HepG2 (cell line): Measurements from ENCODE around the gene MT1A. TPM values are rescaled to one million over a fixed set of nuclear protein-coding genes. Genes with fewer than 3 reads are reported as not detected.
A peak's percentile ranks its signal among the peaks of the same experiment; 100 is the strongest.

Source experiments
- BCL6 ChIP-seq: IDR thresholded peaks from 2 replicates; pipeline ENCODE4 v1.6.1; 2016; ENCODE audit warnings: missing genetic modification reagents, missing compliant biosample characterization
- BORCS8-MEF2B ChIP-seq: sonication (generic); formaldehyde crosslinking; IDR thresholded peaks from 2 replicates; pipeline ENCODE4 v1.8.0; 2022; ENCODE audit warnings: mild to moderate bottlenecking, missing genetic modification reagents
- HMGA1 ChIP-seq: sonication (generic); formaldehyde crosslinking; conservative IDR thresholded peaks from 2 replicates; pipeline ENCODE4 v1.4.0; 2020; ENCODE audit warnings: missing genetic modification reagents
- KDM3A ChIP-seq: IDR thresholded peaks from 2 replicates; pipeline ENCODE4 v1.6.1; 2018; ENCODE audit warnings: low read depth, missing compliant biosample characterization
- MED8 ChIP-seq: sonication (generic); formaldehyde crosslinking; IDR thresholded peaks from 2 replicates; pipeline ENCODE4 v1.8.1; 2023; ENCODE audit warnings: mild to moderate bottlenecking, missing genetic modification reagents; ENCODE audit not compliant: insufficient replicate concordance
- RELA ChIP-seq: sonication (generic); formaldehyde crosslinking; IDR thresholded peaks from 2 replicates; pipeline ENCODE4 v1.4.0; 2020; ENCODE audit warnings: missing genetic modification reagents
- REPIN1 ChIP-seq: sonication (generic); formaldehyde crosslinking; IDR thresholded peaks from 2 replicates; pipeline ENCODE4 v1.8.0; 2022; ENCODE audit warnings: missing genetic modification reagents, low read depth, mild to moderate bottlenecking, borderline replicate concordance
- TBP ChIP-seq: sonication (generic); formaldehyde crosslinking; IDR thresholded peaks from 2 replicates; pipeline ENCODE4 v1.5.0; 2020; ENCODE audit warnings: missing genetic modification reagents
- ZFX ChIP-seq: sonication (generic); formaldehyde crosslinking; IDR thresholded peaks from 2 replicates; pipeline ENCODE4 v1.4.0; 2020; ENCODE audit warnings: mild to moderate bottlenecking, low read depth, missing genetic modification reagents, moderate library complexity
- ZNF589 ChIP-seq: sonication (generic); formaldehyde crosslinking; conservative IDR thresholded peaks from 2 replicates; pipeline ENCODE4 v1.8.0; 2022; ENCODE audit warnings: mild to moderate bottlenecking, moderate library complexity, missing genetic modification reagents
- ZNF605 ChIP-seq: sonication (generic); formaldehyde crosslinking; IDR thresholded peaks from 2 replicates; pipeline ENCODE4 v1.8.0; 2022; ENCODE audit warnings: mild to moderate bottlenecking, missing genetic modification reagents
- ZNF737 ChIP-seq: sonication (generic); formaldehyde crosslinking; IDR thresholded peaks from 2 replicates; pipeline ENCODE4 v1.5.0; 2020; ENCODE audit warnings: missing genetic modification reagents, mild to moderate bottlenecking, borderline replicate concordance
- ZNF773 ChIP-seq: sonication (generic); formaldehyde crosslinking; IDR thresholded peaks from 2 replicates; pipeline ENCODE4 v1.4.0; 2020; ENCODE audit warnings: missing genetic modification reagents, borderline replicate concordance
- polyA plus RNA-seq, 8 experiments: library from polyadenylated mRNA; depleted of rRNA in 3 of 8; stranded (reverse) in 7 of 8; unstranded in 1 of 8; fragments of >200 nt; fragmentation: Illumina TruSeq in 4 of 8; extraction: Trizol in 4 of 8; gene quantifications; 2 replicates each; pipeline versions ENCODE4 v1.2.1 to v1.2.3, GENCODE V29; 2011 to 2016; ENCODE audit warnings: low read depth in 4 of 8, missing spikeins in 1 of 8, mixed read lengths in 1 of 8; ENCODE audit not compliant: insufficient read depth in 1 of 8
- total RNA-seq, 5 experiments: library from RNA; depleted of rRNA; stranded (reverse); fragments of >200 nt; fragmentation: Illumina TruSeq; extraction: Trizol; gene quantifications; 2 replicates each; pipeline ENCODE4 v1.2.3, GENCODE V29; 2016; ENCODE audit warnings: low read depth in 1 of 5
- TF ChIP-seq, protein P1 (sequence below): sonication (generic); formaldehyde crosslinking; IDR thresholded peaks from 2 replicates; pipeline ENCODE4 v1.9.0; 2021; ENCODE audit warnings: missing genetic modification reagents, mild to moderate bottlenecking, borderline replicate concordance
- TF ChIP-seq, protein P2 (sequence below): IDR thresholded peaks from 2 replicates; pipeline ENCODE4 v1.6.1; 2016; ENCODE audit warnings: missing genetic modification reagents, missing compliant biosample characterization
- TF ChIP-seq, protein P3 (sequence below): sonication (generic); formaldehyde crosslinking; IDR thresholded peaks from 2 replicates; pipeline ENCODE4 v1.5.0; 2020; ENCODE audit warnings: missing genetic modification reagents, mild to moderate bottlenecking, borderline replicate concordance
- TF ChIP-seq, protein P4 (sequence below): sonication (generic); formaldehyde crosslinking; conservative IDR thresholded peaks from 2 replicates; pipeline ENCODE4 v1.8.0; 2022; ENCODE audit warnings: mild to moderate bottlenecking, moderate library complexity, missing genetic modification reagents
- TF ChIP-seq, protein P5 (sequence below): sonication (generic); formaldehyde crosslinking; IDR thresholded peaks from 2 replicates; pipeline ENCODE4 v1.4.0; 2020; ENCODE audit warnings: missing genetic modification reagents; ENCODE audit errors: not compliant biosample characterization
- TF ChIP-seq, protein P6 (sequence below): sonication (generic); formaldehyde crosslinking; IDR thresholded peaks from 2 replicates; pipeline ENCODE4 v1.5.1; 2020; ENCODE audit warnings: mild to moderate bottlenecking, missing genetic modification reagents, borderline replicate concordance

Gene MT1A
- total and polyA plus RNA-seq, 2 of the 13 experiments (the other 11 are each of a cell fraction or from before 2014, with no cell fraction given) = 8.3 to 10.4 TPM

DNA sequence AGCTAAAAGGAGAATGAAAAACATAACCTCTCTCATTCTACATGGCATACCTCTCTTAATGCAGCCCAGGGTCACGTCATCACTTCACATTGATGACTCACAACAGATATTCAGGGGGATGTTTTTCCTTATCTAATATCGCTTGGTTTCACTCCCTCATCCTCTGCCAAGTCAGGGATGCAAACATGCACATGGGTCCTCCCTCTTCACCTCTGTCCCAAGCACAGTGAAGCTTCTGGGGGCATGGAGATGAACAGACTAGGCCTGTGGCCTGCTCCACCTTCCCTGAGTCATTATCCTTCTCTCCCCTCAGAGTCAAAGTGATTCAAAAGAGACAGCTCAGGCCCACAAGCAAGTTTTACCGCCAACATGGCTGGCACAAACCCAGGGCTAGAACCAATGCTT, 32.4 kb upstream of the MT1A start (continued):
- TF ChIP-seq, protein P1, sequence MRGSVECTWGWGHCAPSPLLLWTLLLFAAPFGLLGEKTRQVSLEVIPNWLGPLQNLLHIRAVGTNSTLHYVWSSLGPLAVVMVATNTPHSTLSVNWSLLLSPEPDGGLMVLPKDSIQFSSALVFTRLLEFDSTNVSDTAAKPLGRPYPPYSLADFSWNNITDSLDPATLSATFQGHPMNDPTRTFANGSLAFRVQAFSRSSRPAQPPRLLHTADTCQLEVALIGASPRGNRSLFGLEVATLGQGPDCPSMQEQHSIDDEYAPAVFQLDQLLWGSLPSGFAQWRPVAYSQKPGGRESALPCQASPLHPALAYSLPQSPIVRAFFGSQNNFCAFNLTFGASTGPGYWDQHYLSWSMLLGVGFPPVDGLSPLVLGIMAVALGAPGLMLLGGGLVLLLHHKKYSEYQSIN (CRISPR knock-in tag) = peak; percentile 83; the same call in 1 of the 2 replicates
- TF ChIP-seq ZNF737 (CRISPR knock-in tag) (peak; percentile 57; the same call in 1 of the 2 replicates), HMGA1 (CRISPR knock-in tag) (no peak), ZNF589 (CRISPR knock-in tag) (no peak), ZFX (CRISPR knock-in tag) (peak; percentile 59; the same call in 1 of the 2 replicates), REPIN1 (CRISPR knock-in tag) (0 out of 2 replicates have a peak, but pooled peaks have one; percentile 15), BORCS8-MEF2B (CRISPR knock-in tag) (0 out of 2 replicates have a peak, but pooled peaks have one; percentile 31), MED8 (CRISPR knock-in tag) (no peak), RELA (no peak), ZNF773 (no peak), TBP (CRISPR knock-in tag) (0 out of 2 replicates have a peak, but pooled peaks have one; percentile 28), ZNF605 (0 out of 2 replicates have a peak, but pooled peaks have one; percentile 4), BCL6 (CRISPR knock-in tag) (no peak), KDM3A (CRISPR knock-in tag) (no peak)
- TF ChIP-seq, protein P2, sequence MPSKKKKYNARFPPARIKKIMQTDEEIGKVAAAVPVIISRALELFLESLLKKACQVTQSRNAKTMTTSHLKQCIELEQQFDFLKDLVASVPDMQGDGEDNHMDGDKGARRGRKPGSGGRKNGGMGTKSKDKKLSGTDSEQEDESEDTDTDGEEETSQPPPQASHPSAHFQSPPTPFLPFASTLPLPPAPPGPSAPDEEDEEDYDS (CRISPR knock-in tag) = 0 out of 2 replicates have a peak, but pooled peaks have one; percentile 7
- TF ChIP-seq, protein P3, sequence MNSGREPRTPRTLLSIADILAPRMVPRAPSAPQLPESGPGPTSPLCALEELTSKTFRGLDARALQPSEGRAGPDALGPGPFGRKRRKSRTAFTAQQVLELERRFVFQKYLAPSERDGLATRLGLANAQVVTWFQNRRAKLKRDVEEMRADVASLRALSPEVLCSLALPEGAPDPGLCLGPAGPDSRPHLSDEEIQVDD (CRISPR knock-in tag) = 0 out of 2 replicates have a peak, but pooled peaks have one; percentile 56
- TF ChIP-seq, protein P4, sequence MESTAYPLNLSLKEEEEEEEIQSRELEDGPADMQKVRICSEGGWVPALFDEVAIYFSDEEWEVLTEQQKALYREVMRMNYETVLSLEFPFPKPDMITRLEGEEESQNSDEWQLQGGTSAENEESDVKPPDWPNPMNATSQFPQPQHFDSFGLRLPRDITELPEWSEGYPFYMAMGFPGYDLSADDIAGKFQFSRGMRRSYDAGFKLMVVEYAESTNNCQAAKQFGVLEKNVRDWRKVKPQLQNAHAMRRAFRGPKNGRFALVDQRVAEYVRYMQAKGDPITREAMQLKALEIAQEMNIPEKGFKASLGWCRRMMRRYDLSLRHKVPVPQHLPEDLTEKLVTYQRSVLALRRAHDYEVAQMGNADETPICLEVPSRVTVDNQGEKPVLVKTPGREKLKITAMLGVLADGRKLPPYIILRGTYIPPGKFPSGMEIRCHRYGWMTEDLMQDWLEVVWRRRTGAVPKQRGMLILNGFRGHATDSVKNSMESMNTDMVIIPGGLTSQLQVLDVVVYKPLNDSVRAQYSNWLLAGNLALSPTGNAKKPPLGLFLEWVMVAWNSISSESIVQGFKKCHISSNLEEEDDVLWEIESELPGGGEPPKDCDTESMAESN (CRISPR knock-in tag) = no peak
- TF ChIP-seq, protein P5, sequence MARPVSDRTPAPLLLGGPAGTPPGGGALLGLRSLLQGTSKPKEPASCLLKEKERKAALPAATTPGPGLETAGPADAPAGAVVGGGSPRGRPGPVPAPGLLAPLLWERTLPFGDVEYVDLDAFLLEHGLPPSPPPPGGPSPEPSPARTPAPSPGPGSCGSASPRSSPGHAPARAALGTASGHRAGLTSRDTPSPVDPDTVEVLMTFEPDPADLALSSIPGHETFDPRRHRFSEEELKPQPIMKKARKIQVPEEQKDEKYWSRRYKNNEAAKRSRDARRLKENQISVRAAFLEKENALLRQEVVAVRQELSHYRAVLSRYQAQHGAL (CRISPR knock-in tag) = no peak
- TF ChIP-seq, protein P6, sequence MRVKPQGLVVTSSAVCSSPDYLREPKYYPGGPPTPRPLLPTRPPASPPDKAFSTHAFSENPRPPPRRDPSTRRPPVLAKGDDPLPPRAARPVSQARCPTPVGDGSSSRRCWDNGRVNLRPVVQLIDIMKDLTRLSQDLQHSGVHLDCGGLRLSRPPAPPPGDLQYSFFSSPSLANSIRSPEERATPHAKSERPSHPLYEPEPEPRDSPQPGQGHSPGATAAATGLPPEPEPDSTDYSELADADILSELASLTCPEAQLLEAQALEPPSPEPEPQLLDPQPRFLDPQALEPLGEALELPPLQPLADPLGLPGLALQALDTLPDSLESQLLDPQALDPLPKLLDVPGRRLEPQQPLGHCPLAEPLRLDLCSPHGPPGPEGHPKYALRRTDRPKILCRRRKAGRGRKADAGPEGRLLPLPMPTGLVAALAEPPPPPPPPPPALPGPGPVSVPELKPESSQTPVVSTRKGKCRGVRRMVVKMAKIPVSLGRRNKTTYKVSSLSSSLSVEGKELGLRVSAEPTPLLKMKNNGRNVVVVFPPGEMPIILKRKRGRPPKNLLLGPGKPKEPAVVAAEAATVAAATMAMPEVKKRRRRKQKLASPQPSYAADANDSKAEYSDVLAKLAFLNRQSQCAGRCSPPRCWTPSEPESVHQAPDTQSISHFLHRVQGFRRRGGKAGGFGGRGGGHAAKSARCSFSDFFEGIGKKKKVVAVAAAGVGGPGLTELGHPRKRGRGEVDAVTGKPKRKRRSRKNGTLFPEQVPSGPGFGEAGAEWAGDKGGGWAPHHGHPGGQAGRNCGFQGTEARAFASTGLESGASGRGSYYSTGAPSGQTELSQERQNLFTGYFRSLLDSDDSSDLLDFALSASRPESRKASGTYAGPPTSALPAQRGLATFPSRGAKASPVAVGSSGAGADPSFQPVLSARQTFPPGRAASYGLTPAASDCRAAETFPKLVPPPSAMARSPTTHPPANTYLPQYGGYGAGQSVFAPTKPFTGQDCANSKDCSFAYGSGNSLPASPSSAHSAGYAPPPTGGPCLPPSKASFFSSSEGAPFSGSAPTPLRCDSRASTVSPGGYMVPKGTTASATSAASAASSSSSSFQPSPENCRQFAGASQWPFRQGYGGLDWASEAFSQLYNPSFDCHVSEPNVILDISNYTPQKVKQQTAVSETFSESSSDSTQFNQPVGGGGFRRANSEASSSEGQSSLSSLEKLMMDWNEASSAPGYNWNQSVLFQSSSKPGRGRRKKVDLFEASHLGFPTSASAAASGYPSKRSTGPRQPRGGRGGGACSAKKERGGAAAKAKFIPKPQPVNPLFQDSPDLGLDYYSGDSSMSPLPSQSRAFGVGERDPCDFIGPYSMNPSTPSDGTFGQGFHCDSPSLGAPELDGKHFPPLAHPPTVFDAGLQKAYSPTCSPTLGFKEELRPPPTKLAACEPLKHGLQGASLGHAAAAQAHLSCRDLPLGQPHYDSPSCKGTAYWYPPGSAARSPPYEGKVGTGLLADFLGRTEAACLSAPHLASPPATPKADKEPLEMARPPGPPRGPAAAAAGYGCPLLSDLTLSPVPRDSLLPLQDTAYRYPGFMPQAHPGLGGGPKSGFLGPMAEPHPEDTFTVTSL (CRISPR knock-in tag) = no peak
